Measurements from ENCODE around the gene DOP1A.

The DOP1A gene

DNA sequence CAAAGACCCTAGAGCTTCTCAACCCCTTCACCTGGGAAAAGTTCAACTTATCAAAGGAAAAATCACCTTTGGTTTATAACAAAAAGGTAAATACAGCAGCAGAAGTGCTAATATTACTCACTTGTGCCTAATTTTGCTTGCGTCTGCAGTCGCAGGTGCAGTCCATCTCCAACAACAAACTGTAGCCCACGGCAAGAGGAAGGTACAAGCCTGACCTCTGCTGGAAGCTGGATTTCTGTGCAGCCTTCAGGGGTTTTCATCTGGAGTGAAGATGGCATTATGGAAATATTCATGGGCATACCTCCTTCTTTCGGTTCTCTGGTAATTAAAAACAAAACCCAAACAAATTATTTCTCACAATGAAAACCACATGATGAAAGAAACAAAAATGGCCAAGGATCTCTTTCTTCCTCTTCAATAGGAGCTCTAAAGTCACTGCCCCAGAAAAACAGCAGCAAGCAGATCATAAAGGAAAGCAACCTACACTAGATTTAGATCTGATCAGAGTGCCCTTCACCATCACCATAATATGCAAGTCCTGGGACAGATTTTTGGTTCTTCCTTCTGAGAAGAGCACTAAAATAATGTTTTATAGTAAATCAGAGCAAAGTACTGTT is 9.7 kb upstream of the DOP1A start:
- Histone ChIP-seq H3K9me3 (ENCODE audit: insufficient read depth, low read depth, low read length) (no peaks in the 10 kb centered on the region), H3K4me1 (ENCODE audit: insufficient read depth, low read length) (peaks cover 5% of the 10 kb centered on the region; the same call in 1 of the 2 replicates), H3K9ac (ENCODE audit: low read depth, low read length) (no peak overlapping the region), H3K27ac (ENCODE audit: low read length) (no peak overlapping the region), H3K36me3 (ENCODE audit: insufficient read depth, low read depth, low read length) (peaks cover 64% of the 10 kb centered on the region), H3K27me3 (ENCODE audit: insufficient read depth, low read length) (no peaks in the 10 kb centered on the region), H3K4me3 (ENCODE audit: low read length) (no peak overlapping the region)

DNA sequence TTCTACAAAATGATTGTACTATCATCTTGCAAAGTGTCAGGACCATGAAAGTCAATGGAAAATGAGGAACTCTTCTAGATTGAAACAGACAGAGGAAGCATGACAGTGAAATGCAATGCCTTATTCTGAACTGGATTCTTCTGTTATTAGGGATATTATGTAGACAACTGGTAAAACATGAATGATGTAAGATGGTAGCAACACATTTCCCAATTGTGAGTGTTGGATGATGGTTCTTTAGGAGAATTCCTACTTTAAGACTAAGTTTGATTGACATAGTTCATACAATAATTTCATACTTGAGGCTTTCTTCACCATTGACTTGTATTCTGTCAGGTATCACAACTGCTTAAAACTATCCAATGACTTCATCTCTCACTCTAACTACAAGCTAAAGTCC is 6.3 kb upstream of the DOP1A start:
- Histone ChIP-seq H3K9ac (ENCODE audit: low read depth, low read length) (no peak overlapping the region), H3K4me1 (ENCODE audit: insufficient read depth, low read length) (peaks cover 8% of the 10 kb centered on the region; the same call in 1 of the 2 replicates), H3K27me3 (ENCODE audit: insufficient read depth, low read length) (no peaks in the 10 kb centered on the region), H3K27ac (ENCODE audit: low read length) (no peak overlapping the region), H3K36me3 (ENCODE audit: insufficient read depth, low read depth, low read length) (peaks cover 42% of the 10 kb centered on the region; the same call in 1 of the 2 replicates), H3K4me3 (ENCODE audit: low read length) (no peak overlapping the region), H3K9me3 (ENCODE audit: insufficient read depth, low read depth, low read length) (no peaks in the 10 kb centered on the region)

GRCh38 chr6:83062225-83062624 is 5.2 kb upstream of the DOP1A start:
- H3K9ac ChIP-seq (ENCODE audit: low read depth, low read length) = no peak overlapping the region
- no peak overlapping the region for H3K27ac ChIP-seq (ENCODE audit: low read length)
- H3K36me3 ChIP-seq (ENCODE audit: insufficient read depth, low read depth, low read length) = peaks cover 31% of the 10 kb centered on the region; the same call in 1 of the 2 replicates
- H3K4me1 ChIP-seq (ENCODE audit: insufficient read depth, low read length) = peaks cover 9% of the 10 kb centered on the region; the same call in 1 of the 2 replicates
- no peaks in the 10 kb centered on the region for H3K9me3 ChIP-seq (ENCODE audit: insufficient read depth, low read depth, low read length)
- no peaks in the 10 kb centered on the region for H3K27me3 ChIP-seq (ENCODE audit: insufficient read depth, low read length)
- no peak overlapping the region for H3K4me3 ChIP-seq (ENCODE audit: low read length)

- H3K27ac ChIP-seq (ENCODE audit: low read length) = peak within 1 kb of the TSS; percentile 20
- H3K4me3 ChIP-seq (ENCODE audit: low read length) = peak within 1 kb of the TSS; percentile 93
- peak within 1 kb of the TSS; percentile 91 for H3K9ac ChIP-seq (ENCODE audit: low read depth, low read length)
- no peaks in the 10 kb centered on the region for H3K9me3 ChIP-seq (ENCODE audit: insufficient read depth, low read depth, low read length)
- no peaks in the 10 kb centered on the region for H3K27me3 ChIP-seq (ENCODE audit: insufficient read depth, low read length)
- peaks cover 8% of the 10 kb centered on the region; the same call in 1 of the 2 replicates for H3K36me3 ChIP-seq (ENCODE audit: insufficient read depth, low read depth, low read length)
- peaks cover 25% of the 10 kb centered on the region for H3K4me1 ChIP-seq (ENCODE audit: insufficient read depth, low read length)
Measured at GRCh38 chr6:83065511-83066192, 1.8 kb upstream of the DOP1A start, which contains the start of gene UBE3D. Gene UBE3D (minus strand): TSS chr6:83065841. CDS start chr6:83065718, 123 bp downstream.

GRCh38 chr6:83068616-83069015 is 1.1 kb downstream of the DOP1A start:
- peak overlapping the region; percentile 76 for H3K9ac ChIP-seq (ENCODE audit: low read depth, low read length)
- H3K27me3 ChIP-seq (ENCODE audit: insufficient read depth, low read length) = no peaks in the 10 kb centered on the region
- peaks cover 24% of the 10 kb centered on the region for H3K4me1 ChIP-seq (ENCODE audit: insufficient read depth, low read length)
- peak overlapping the region; percentile 10 for H3K27ac ChIP-seq (ENCODE audit: low read length)
- H3K4me3 ChIP-seq (ENCODE audit: low read length) = peak overlapping the region; percentile 84
- H3K9me3 ChIP-seq (ENCODE audit: insufficient read depth, low read depth, low read length) = no peaks in the 10 kb centered on the region
- H3K36me3 ChIP-seq (ENCODE audit: insufficient read depth, low read depth, low read length) = no peaks in the 10 kb centered on the region

DNA sequence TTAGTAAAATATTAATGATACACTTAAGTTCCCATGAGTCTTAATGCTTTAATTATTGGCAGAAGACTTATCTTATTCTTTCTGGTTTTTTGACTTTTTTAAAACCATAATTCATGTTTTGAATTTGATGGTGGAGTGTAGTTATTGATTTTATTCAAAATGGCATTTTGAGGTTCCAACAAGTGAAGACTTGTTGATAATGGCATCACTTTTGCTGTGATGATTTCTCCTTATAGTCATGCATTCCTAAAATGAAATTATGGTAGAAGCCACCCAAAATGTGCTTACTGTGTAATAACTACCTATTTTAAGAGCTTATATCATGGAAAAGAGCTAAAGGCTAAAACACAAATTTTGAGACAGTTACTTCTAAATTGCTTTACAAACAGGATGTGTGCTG is 2.2 kb downstream of the DOP1A start:
- Histone ChIP-seq H3K9me3 (ENCODE audit: insufficient read depth, low read depth, low read length) (no peaks in the 10 kb centered on the region), H3K9ac (ENCODE audit: low read depth, low read length) (no peak overlapping the region)

GRCh38 chr6:83071023-83071422 is 3.6 kb downstream of the DOP1A start:
- Histone ChIP-seq H3K4me1 (ENCODE audit: insufficient read depth, low read length) (peaks cover 22% of the 10 kb centered on the region), H3K27me3 (ENCODE audit: insufficient read depth, low read length) (no peaks in the 10 kb centered on the region), H3K27ac (ENCODE audit: low read length) (peak overlapping the region; percentile 22), H3K9ac (ENCODE audit: low read depth, low read length) (peak overlapping the region; percentile 31; the same call in 1 of the 2 replicates), H3K9me3 (ENCODE audit: insufficient read depth, low read depth, low read length) (no peaks in the 10 kb centered on the region), H3K36me3 (ENCODE audit: insufficient read depth, low read depth, low read length) (no peaks in the 10 kb centered on the region), H3K4me3 (ENCODE audit: low read length) (no peak overlapping the region)

More for the DNA sequence above, 2.2 kb downstream of the DOP1A start:
- H3K4me3 ChIP-seq (ENCODE audit: low read length) = 0 out of 2 replicates have a peak overlapping the region, but pooled peaks have one; percentile 84
- no peaks in the 10 kb centered on the region for H3K27me3 ChIP-seq (ENCODE audit: insufficient read depth, low read length)
- no peaks in the 10 kb centered on the region for H3K36me3 ChIP-seq (ENCODE audit: insufficient read depth, low read depth, low read length)
- H3K27ac ChIP-seq (ENCODE audit: low read length) = no peak overlapping the region
- H3K4me1 ChIP-seq (ENCODE audit: insufficient read depth, low read length) = peaks cover 23% of the 10 kb centered on the region

- no peaks in the 10 kb centered on the region for H3K9me3 ChIP-seq (ENCODE audit: insufficient read depth, low read depth, low read length)
- no peaks in the 10 kb centered on the region; the same call in 1 of the 2 replicates for H3K36me3 ChIP-seq (ENCODE audit: insufficient read depth, low read depth, low read length)
- H3K4me1 ChIP-seq (ENCODE audit: insufficient read depth, low read length) = peaks cover 22% of the 10 kb centered on the region
- no peak overlapping the region; the same call in 1 of the 2 replicates for H3K9ac ChIP-seq (ENCODE audit: low read depth, low read length)
- H3K27me3 ChIP-seq (ENCODE audit: insufficient read depth, low read length) = no peaks in the 10 kb centered on the region
- H3K27ac ChIP-seq (ENCODE audit: low read length) = no peak overlapping the region
- no peak overlapping the region for H3K4me3 ChIP-seq (ENCODE audit: low read length)
Measured at GRCh38 chr6:83071707-83072106, 4.2 kb downstream of the DOP1A start.

- Histone ChIP-seq H3K27ac (ENCODE audit: low read length) (no peak overlapping the region), H3K4me3 (ENCODE audit: low read length) (no peak overlapping the region), H3K9me3 (ENCODE audit: insufficient read depth, low read depth, low read length) (no peaks in the 10 kb centered on the region), H3K36me3 (ENCODE audit: insufficient read depth, low read depth, low read length) (no peaks in the 10 kb centered on the region; the same call in 1 of the 2 replicates), H3K4me1 (ENCODE audit: insufficient read depth, low read length) (peaks cover 19% of the 10 kb centered on the region), H3K27me3 (ENCODE audit: insufficient read depth, low read length) (no peaks in the 10 kb centered on the region), H3K9ac (ENCODE audit: low read depth, low read length) (no peak overlapping the region)
Measured at GRCh38 chr6:83072726-83073125, 5.3 kb downstream of the DOP1A start.

GRCh38 chr6:83073615-83074014 is 6.1 kb downstream of the DOP1A start:
- peaks cover 22% of the 10 kb centered on the region for H3K4me1 ChIP-seq (ENCODE audit: insufficient read depth, low read length)
- H3K9ac ChIP-seq (ENCODE audit: low read depth, low read length) = no peak overlapping the region
- H3K27me3 ChIP-seq (ENCODE audit: insufficient read depth, low read length) = no peaks in the 10 kb centered on the region
- no peaks in the 10 kb centered on the region for H3K9me3 ChIP-seq (ENCODE audit: insufficient read depth, low read depth, low read length)
- H3K4me3 ChIP-seq (ENCODE audit: low read length) = no peak overlapping the region
- no peaks in the 10 kb centered on the region; the same call in 1 of the 2 replicates for H3K36me3 ChIP-seq (ENCODE audit: insufficient read depth, low read depth, low read length)
- H3K27ac ChIP-seq (ENCODE audit: low read length) = no peak overlapping the region

DNA sequence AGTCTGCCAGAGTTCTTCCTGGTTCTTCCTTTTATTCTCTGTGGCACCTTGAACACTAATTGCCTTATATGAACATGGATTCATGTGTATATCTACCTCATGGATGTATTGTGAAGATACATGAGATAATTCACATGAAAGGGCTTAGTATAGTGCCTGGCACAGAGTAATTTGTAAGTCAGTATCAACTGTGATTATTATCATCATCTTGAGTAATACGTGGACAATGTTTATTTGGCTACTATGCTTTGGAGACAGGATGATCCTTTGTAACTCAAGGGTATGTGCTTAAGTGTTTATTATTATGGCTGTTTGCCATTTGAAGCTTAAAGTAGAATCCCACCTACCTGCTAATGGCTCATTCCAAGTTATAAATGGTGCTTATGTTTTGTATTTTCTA is 16.0 kb downstream of the DOP1A start:
- H3K27me3 ChIP-seq (ENCODE audit: insufficient read depth, low read length) = no peaks in the 10 kb centered on the region
- no peak overlapping the region for H3K9ac ChIP-seq (ENCODE audit: low read depth, low read length)
- no peaks in the 10 kb centered on the region for H3K36me3 ChIP-seq (ENCODE audit: insufficient read depth, low read depth, low read length)
- H3K4me3 ChIP-seq (ENCODE audit: low read length) = no peak overlapping the region
- H3K9me3 ChIP-seq (ENCODE audit: insufficient read depth, low read depth, low read length) = no peaks in the 10 kb centered on the region
- no peak overlapping the region for H3K27ac ChIP-seq (ENCODE audit: low read length)
- H3K4me1 ChIP-seq (ENCODE audit: insufficient read depth, low read length) = peaks cover 17% of the 10 kb centered on the region

DNA sequence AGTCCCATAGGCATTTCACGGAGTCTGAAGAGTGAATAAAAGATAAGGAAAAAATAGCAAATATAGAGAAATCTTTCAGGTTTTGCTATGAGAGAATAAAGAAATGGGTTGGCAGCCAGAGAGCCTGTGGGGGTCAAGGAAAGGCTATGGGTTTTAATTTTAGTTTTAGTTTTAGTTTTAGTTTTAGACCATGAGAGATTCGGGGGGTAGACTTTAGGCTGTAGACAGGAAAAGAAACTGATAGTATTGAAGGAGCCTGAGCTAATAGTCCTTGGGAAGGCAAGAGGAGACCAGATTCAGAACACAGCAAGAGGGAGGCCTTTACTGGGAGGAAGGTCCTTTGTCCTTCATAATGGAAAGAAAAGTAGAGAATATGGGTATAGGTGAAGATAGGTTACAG is 19.3 kb downstream of the DOP1A start:
- Histone ChIP-seq H3K9me3 (ENCODE audit: insufficient read depth, low read depth, low read length) (no peaks in the 10 kb centered on the region), H3K36me3 (ENCODE audit: insufficient read depth, low read depth, low read length) (no peaks in the 10 kb centered on the region), H3K4me1 (ENCODE audit: insufficient read depth, low read length) (no peaks in the 10 kb centered on the region; the same call in 1 of the 2 replicates), H3K27me3 (ENCODE audit: insufficient read depth, low read length) (no peaks in the 10 kb centered on the region), H3K4me3 (ENCODE audit: low read length) (no peak overlapping the region), H3K9ac (ENCODE audit: low read depth, low read length) (no peak overlapping the region), H3K27ac (ENCODE audit: low read length) (no peak overlapping the region)

All from iPS-20b (cell line).